PFSK-1 (cell line): ENCODE data around the gene ELMO1.

ENCODE experiments used
- FOXP2 ChIP-seq: optimal IDR thresholded peaks from 2 replicates; pipeline ENCODE3; 2011; ENCODE audit warnings: borderline replicate concordance, control low read depth, inconsistent platforms; ENCODE audit not compliant: insufficient read depth; ENCODE audit errors: extremely low read length, extremely low read depth
- POLR2AphosphoS5 ChIP-seq: IDR thresholded peaks from 2 replicates; pipeline ENCODE4 v1.6.1; 2012; ENCODE audit warnings: low read depth, mild to moderate bottlenecking, control low read depth, low read length, moderate library complexity
- REST ChIP-seq, 2 experiments: IDR thresholded peaks; 2 replicates each; pipeline versions ENCODE4 v1.6.1 to v1.8.0; 2011 to 2012; ENCODE audit warnings: low read depth in 2 of 2, low read length in 2 of 2, control low read depth in 1 of 2, inconsistent platforms in 1 of 2, mild to moderate bottlenecking in 1 of 2, moderate library complexity in 1 of 2; ENCODE audit not compliant: insufficient read depth in 1 of 2
- SIN3A ChIP-seq: IDR thresholded peaks from 2 replicates; pipeline ENCODE4 v1.6.1; 2012; ENCODE audit warnings: mild to moderate bottlenecking, low read length, moderate library complexity, borderline replicate concordance; ENCODE audit not compliant: insufficient read depth
- TAF1 ChIP-seq: IDR thresholded peaks from 2 replicates; pipeline ENCODE4 v1.6.1; 2012; ENCODE audit warnings: low read length, control low read depth, borderline replicate concordance; ENCODE audit not compliant: insufficient read depth

- TF ChIP-seq POLR2AphosphoS5 (no peak), SIN3A (no peak), TAF1 (no peak), FOXP2 (no peak), REST (IDR thresholded peaks at IDR 0.05; ENCODE audit: insufficient read depth in 1 of 2, low read depth in 2 of 2, low read length in 2 of 2) (no peak)
Measured at GRCh38 chr7:36821617-36822016, 627.0 kb downstream of the ELMO1 start.
